RWPE1 (cell line): ENCODE measurements around the gene BID.

Source experiments
- CTCF ChIA-PET: fragments of 350-600 bp; sonication (Branson Sonifier 250); formaldehyde crosslinking; extraction: SDS; loops from one replicate; lab custom pipeline; 2021; lab: Yijun Ruan, JAX
- POLR2A ChIA-PET: fragments of 400-600 bp; formaldehyde crosslinking; extraction: SDS; loops from one replicate; lab custom pipeline; 2020; ENCODE audit warnings: antibody characterized with exemption; ENCODE audit not compliant: low non-redundant PET; lab: Yijun Ruan, JAX
- DNase-seq: peaks from one replicate; pipeline ENCODE4 v3.0.0; 2012; ENCODE audit warnings: low spot score
- H3K27ac ChIP-seq: fragments of 450-650 bp; 2 replicates; pipeline ENCODE4 v1.5.1; 2017
- TF ChIP-seq, protein P1 (sequence below): fragments of 450-650 bp; conservative IDR thresholded peaks from 2 replicates; pipeline ENCODE4 v1.5.1; 2017; ENCODE audit warnings: low read depth, mild to moderate bottlenecking

The BID gene

DNA sequence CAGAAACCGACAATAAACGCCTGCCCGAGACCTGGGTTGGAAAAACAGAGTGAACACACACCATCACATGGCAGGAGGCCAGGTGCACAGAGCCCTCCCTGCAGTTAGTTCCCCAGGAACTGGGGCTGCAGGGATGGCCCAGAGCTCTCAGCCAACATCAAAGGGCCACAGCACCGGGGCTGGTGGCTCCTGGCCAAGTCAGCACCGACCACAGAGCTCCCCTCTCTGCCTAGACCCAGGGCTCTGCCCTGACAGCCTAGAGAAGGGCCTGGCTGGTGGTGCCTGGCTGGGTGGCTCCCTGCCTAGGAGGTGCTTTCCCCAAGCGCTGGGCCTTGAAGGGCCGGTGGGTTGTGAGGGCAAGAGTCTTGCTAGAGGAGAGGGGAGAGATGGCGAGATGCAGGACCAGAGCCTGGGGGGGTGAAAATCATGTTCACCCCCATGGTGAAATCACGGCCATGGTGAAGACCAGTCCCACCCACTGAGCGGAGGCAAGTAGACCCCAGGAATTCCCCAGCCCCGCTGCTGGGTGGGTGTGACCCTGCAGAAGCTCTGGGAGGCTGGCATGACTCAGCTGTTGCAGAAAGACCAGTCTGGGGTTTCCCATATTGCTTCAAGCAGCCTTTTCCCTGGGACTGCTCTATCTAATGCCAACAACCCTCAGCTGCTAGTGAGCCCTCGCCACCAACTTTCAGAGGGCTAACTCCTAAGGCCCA lies 7.2 kb upstream of the BID start:
- DNase-seq: peak; percentile 57
- POLR2A ChIA-PET: no interaction called here
- CTCF ChIA-PET: no interaction called here
- TF ChIP-seq, protein P1, sequence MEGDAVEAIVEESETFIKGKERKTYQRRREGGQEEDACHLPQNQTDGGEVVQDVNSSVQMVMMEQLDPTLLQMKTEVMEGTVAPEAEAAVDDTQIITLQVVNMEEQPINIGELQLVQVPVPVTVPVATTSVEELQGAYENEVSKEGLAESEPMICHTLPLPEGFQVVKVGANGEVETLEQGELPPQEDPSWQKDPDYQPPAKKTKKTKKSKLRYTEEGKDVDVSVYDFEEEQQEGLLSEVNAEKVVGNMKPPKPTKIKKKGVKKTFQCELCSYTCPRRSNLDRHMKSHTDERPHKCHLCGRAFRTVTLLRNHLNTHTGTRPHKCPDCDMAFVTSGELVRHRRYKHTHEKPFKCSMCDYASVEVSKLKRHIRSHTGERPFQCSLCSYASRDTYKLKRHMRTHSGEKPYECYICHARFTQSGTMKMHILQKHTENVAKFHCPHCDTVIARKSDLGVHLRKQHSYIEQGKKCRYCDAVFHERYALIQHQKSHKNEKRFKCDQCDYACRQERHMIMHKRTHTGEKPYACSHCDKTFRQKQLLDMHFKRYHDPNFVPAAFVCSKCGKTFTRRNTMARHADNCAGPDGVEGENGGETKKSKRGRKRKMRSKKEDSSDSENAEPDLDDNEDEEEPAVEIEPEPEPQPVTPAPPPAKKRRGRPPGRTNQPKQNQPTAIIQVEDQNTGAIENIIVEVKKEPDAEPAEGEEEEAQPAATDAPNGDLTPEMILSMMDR: no peak
- peak overlapping the region; percentile 62 for H3K27ac ChIP-seq

DNA sequence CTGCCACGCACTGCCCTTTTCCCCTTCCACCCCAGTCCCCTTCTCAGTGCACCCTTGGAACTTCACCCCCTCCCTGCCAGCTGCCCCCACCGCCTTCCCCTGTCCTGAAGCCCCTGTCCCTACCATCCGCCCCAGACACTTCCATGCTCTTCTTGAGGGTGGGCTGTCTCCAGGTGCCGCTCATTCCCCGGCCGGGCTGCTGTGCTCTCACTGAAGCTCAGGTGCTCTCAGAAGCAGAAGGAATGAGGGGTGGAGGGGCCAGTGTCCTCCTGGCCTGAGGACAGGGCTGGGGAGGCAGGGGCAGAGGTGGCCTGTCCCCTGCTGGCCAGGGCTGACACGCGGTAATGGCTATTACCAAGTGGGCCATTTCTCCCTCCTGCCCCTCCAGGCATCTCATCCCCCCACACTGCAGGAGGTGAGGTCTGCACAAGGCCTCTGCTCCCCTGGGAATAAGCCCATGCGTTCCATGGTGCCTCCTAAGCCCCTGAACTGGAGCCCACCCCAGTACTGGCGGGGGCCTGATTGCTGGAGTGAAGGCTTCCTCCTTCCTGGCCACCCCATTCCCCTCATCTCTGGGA lies 6.6 kb upstream of the BID start:
- CTCF ChIA-PET: no interaction called here

DNA sequence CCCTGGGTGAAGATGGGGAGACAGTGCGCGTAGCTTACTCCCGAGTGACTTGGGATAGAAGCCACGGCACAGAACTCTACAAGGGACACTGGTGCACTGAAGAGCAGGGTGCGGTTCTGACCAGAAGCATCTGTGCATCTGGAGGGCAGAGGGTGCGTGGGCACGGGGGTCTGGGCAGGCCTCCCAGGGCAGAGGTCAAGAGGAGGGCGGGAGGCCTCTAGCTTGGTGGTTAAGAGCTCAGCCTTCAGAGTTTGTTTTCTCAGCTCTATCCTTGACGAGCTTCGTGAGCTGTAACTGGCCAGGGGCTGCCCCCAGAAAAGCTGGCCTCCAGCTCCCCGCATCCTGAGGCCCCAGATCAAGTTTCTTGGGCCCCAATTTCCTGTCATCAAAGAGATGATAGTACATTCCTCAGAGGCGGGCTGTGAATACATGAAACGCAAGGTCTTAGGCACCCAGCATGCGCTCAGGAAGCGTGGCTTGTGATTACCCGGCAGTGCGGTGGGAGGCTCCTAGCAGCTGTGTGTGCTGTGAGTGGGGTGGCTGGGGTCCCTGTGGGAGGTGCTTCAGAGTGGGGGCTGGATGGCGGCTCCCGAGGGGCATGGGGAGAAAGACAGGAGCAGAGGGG lies 6.0 kb upstream of the BID start:
- no peak for DNase-seq
- POLR2A ChIA-PET: no interaction called here

More for the DNA sequence above, 6.6 kb upstream of the BID start:
- TF ChIP-seq, protein P1: no peak
- H3K27ac ChIP-seq: peak overlapping the region; percentile 62
- POLR2A ChIA-PET: no interaction called here
- DNase-seq: no peak

DNA sequence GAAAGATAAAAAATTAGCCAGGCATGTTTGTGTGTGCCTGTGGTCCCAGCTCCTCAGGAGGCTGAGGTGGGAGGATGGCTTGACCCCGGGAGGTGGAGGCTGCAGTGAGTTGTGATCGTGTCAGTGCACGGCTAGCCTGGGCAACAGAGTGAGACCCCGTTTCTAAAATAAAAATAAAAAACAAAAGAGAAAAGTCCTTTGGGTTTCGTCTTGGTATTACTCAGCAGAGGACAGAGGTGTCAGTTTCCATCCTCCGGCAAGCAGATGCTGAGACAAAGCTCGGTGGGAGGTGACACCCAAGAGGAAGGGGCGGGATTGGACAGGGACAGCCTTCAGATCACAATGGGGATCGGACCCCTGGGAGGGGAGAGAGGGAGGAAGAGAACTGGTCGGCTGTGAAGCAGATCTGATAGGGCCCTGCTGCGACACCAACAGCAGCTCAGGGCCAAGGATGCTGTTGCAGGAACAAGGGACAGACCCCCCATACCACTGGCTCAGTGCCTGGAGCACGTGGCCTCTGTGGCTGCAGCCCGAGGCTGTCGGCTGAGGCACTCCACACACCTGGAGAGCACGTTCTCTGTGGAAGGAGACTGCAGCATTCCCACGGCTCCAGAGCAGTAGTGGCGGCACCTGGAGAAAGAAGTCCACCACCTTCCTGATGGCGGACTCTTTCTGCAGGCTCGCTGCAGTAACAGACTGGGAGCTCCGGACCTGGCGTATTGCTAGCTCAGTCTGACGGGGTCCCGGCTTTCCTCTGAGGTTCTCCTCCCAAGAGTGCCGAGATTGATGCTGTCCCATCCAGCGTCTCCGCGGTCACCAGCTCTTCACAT lies 5.2 kb upstream of the BID start:
- DNase-seq: no peak
- POLR2A ChIA-PET: no interaction called here
- TF ChIP-seq, protein P1: no peak
- CTCF ChIA-PET: interaction anchor here (0.6 kb wide), 1 partner anchor 472 kb away, joined by 4 read pairs; no protein-coding TSS in a partner anchor
- no peak overlapping the region for H3K27ac ChIP-seq

More for the DNA sequence above, 6.0 kb upstream of the BID start:
- H3K27ac ChIP-seq: no peak overlapping the region
- CTCF ChIA-PET: no interaction called here
- TF ChIP-seq, protein P1: no peak

DNA sequence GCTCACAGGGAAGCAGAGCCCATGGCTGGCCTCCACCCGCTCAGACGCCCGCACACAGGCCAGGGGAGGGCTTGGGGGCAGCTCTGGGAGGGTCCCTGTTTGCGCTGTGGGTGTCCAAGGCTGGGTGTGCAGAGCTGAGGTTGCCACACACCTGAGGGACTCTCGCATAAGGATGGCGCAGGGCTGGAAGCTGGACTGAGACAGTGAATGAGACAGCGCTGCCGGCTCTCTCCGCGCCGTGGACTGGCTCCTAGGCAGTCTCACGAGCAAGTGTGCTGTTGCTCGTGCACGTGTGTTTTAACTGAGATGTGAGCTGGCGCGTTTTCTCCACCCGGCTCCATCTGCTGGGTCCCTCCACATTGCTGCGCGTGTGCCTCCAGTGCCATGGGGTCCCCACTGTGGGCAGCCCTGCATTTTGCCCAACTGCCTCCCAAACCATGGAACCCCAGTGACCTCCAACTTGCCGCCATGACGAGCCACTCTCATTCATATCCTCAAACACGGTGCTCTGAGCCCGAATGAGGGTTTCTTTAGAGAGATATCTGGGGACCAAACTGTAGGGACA lies 4.2 kb upstream of the BID start:
- no peak overlapping the region for H3K27ac ChIP-seq
- POLR2A ChIA-PET: no interaction called here
- no peak for DNase-seq
- CTCF ChIA-PET: interaction anchor here (0.6 kb wide), 1 partner anchor 471 kb away, joined by 4 read pairs; no protein-coding TSS in a partner anchor
- TF ChIP-seq, protein P1: no peak

DNA sequence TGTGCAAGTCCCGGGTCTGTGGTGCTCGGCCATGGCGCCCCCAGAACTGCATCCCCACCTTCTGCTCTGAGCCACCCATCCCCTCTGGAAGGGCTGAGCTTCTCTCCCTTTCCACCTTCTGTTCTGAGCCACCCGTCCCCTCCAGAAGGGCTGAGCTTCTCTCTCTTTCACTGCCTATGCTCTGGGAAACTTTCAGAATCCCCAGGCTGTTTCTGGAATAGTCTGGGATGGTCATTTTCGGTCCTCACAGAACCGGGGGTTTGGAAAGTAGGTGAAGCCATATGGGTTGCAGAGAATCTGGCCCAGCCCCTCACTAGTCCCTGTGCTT lies 3.4 kb upstream of the BID start:
- no peak for DNase-seq
- TF ChIP-seq, protein P1: no peak
- ChIA-PET POLR2A (no interaction called here), CTCF (no interaction called here)
- no peak overlapping the region for H3K27ac ChIP-seq
